Endometrial microvascular endothelial cells (primary cell): ENCODE measurements around the gene TCF23. TPM values are rescaled to one million over a fixed set of nuclear protein-coding genes. Genes with fewer than 3 reads are reported as not detected.
"Not testable (repeated sequence)": the region's sequence is repeated elsewhere in the genome, so short reads cannot be mapped to it uniquely, and the experiment has no call there.

Source experiments
- in situ Hi-C: cut with HindIII; loops from 2 replicates; pipeline ENCODE4 v1.10.0; 2017; ENCODE audit warnings: low sequenced_read_pairs, low pct_unique_long_range_greater_than_20kb; ENCODE audit errors: inconsistent ontology term
- total RNA-seq: library from RNA; depleted of rRNA; stranded (reverse); fragments of >200 nt; gene quantifications from one replicate; pipeline ENCODE4 v1.2.3, GENCODE V29; 2015; ENCODE audit errors: inconsistent ontology term

TCF23 gene
- total RNA-seq, 1 donor from 2014 or later, result not detected

- in situ Hi-C loops, result no loop called here
Observed at GRCh38 chr2:27149570-27150405, 984 bp downstream of the TCF23 start.

- in situ Hi-C loops, result no loop called here
Observed at GRCh38 chr2:27150639-27151230, 1.9 kb downstream of the TCF23 start.

DNA sequence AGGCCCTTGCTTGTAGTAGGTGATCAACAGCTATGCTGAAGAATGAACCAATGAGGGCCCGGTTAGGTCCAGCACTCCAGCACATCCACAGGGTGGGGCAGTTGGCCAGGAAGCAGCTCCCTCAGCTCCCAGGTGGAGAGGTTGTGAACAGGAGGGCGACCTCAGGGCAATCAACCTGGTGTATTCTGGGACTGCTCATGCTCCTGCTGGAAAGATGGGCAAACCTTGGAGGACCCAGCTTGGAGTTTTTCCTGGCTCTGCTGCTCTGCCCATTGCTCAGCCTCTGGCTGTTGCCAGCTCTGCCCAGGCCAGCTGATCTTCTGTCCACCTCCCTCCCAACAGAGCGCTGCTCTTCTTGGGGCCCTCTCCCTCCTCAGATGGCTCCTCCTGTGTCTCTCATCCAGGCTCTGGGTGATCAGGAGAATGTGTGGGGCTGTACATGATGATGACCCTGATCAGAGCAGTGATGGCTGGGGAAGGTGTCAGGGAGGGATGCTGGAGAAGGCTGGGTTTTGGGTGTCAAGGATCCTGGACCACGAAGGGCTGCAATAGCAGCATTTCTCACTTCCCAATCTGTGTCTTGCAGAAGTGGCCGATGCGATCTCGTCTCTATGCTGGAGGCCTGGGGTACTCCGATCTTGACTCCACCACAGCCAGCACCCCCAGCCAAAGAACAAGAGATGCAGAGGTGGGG, 3.4 kb downstream of the TCF23 start:
- in situ Hi-C loops, result no loop called here

DNA sequence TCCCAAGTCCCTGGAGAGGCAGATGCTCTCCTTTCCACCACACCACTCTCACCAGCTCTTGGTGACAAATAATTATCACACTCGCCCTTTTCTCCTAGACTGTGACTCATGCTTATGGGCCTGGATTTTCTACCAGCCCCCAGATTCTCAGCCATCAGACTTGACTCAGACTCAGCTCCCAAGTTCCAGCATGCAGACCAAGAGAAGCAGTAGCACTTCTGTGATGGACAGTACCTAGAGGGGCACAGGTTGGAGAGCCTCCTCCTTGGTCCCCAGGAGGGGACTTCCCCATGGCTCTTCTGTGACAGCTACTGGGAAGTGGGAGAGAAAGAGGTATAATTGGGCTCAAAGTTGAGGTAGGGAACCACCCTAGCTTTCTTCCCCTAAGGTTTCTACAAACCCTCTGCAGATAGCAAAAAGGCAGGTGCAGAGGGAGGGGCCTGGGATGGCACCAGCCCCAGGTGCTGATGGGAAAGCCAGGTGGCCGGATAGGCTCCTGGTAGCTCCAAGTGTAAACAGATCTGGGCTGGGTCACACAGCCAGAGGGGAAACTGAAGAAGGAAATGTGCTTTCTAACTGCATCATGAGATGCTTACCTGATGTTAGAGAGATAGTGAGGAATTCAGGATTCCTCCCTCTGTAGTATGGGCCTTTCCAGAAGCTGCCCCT, 4.1 kb downstream of the TCF23 start:
- in situ Hi-C loops, result no loop called here

DNA sequence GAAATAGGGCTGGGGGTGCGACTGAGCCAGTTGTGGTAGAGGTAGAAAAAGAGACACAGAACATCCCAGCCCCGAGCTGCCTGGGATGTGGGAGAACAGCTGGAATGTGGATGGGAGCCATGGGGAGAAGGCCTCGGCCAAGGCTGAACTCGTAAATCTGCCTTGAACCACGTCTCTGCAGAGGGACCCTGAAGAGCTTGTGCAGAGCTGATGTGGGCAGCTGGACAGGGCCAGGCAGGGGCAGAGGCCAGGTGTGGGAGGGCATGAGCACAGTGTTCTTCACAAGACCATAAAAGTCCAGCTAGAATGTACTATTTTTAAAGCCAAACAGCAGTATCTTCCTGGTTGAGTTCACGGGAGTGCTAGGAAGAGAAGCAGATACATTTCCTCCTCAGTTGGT, 5.7 kb downstream of the TCF23 start:
- in situ Hi-C loops, result no loop called here

DNA sequence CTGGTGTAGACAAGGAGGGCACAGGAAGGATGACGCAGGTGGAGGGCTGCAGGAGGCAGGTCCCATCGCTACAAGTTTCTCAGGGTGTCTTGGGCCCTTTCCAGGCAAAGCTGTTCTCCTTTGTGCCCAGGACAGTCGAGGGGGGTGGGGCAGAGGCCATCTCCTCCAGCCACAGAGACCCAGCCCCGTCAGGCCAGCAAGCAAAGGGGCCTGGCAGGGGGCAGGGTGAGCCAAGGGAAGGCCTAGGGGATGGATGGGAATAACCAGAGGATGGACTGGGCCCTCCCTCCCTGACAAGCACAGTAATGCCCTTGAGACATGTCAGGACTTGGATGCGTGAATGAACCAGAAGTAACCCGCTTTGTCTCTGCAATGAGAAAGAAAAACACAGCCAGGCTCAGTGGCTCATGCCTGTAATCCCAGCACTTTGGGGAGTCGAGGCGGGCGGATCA, 6.3 kb downstream of the TCF23 start:
- in situ Hi-C loops, result no loop called here

DNA sequence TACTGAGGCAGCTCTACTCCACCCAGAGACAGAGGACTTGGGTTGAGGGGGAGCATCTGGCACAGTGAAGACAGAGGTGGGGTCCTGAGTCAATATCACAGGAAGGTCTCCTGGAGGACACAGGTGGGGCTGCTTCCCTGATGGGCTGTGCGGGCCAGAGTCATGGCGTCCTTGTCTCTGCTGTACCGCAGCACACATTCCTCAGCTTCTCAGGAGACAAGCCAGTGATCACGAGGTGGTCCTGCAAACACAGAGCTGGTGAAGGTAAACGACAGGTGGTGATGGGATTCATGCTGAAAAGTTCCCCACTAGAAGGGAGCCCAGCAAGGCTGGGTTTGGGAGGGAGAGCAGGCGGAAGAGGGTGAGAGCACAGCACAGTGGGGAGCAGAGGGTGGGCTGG, 9.7 kb downstream of the TCF23 start:
- in situ Hi-C loops, result no loop called here

GRCh38 chr2:27159271-27159670, 10.5 kb downstream of the TCF23 start:
- in situ Hi-C loops, result no loop called here

DNA sequence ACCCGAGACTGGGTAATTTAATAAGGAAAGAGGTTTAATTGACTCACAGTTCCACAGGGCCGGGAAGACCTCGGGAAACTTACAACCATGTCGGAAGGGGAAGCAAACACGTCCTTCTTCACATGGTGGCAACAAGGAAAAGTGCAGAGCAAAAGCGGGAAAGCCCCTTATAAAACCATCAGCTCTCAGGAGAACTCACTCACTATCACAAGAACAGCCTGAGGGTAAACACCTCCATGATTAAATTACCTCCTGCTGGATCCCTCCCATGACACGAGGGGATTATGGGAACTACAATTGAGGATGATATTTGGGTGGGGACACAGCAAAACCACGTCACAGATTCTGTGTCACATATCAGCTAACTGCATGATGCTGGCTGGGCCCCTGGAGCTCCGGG, 11.4 kb downstream of the TCF23 start:
- in situ Hi-C loops, result no loop called here

DNA sequence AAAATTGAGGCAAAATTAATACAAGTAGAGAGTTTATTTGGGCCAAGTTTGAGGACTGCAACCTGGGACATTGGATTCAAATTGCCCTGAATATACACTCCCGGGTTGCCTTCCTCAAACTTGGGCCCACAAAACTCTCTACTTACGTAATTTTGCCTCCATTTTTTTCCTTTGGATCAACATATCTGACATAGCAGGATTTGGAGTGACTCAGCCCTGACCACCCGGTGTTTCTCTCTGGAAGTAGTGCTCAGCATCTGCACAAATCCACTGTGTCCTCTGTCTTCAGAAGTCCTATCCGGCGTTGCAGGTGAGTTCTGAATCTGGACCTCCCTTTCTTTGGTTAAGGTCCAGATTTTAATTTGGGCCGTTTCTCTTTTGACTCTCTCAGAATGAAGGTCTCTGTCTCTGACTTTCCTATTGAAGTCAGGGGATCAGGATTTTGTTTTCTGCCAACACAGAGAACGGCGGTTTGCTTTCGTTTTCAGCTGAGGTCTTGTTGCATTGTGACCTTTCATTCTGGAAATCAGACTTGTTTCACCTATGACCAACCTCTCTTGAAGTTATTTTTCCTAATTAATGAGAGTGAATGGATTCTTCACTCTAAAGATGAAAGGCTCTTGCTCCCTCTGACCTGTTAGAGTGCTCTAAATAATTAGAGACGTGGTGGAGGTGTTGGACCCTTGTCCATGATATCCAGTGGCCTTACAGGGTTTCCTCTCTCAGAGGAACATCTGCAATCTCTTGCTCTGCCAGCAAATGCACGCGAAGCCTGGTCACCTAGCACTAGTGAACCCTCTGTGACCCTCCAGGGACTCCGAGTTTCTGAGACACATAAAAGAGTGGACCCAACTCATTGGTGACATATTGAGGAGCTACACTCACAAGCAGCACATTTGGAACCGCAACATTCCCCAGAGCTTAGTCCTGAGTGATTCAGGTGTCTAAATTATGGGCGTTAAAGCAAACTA, 13.6 kb downstream of the TCF23 start:
- in situ Hi-C loops, result no loop called here

GRCh38 chr2:27164960-27165763, 16.4 kb downstream of the TCF23 start:
- in situ Hi-C loops, result no loop called here

- in situ Hi-C loops, result no loop called here
Observed at GRCh38 chr2:27170581-27171337, 22.0 kb downstream of the TCF23 start.

GRCh38 chr2:27171351-27171848, 22.6 kb downstream of the TCF23 start:
- in situ Hi-C loops, result no loop called here

- in situ Hi-C loops, result no loop called here
Observed at GRCh38 chr2:27174638-27175037, 25.8 kb downstream of the TCF23 start.

DNA sequence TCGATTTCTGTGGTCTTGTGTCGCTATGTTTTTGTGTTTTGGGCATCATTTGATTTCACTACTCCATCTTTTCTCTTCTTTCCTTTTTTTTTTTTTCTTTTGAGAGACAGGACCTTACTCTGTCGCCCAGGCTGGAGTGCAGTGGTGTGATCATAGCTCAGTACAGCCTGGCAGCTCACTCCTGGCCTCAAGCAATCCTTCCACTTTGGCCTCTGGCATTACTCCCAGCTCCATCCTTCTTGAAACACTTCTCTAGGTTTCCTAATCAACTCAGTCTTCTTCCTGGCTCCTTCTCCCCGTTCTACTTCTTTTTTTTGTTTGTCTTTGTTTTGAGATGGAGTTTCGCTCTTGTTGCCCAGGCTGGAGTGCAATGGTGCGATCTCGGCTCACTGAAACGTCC, 26.5 kb downstream of the TCF23 start:
- in situ Hi-C loops, result no loop called here

DNA sequence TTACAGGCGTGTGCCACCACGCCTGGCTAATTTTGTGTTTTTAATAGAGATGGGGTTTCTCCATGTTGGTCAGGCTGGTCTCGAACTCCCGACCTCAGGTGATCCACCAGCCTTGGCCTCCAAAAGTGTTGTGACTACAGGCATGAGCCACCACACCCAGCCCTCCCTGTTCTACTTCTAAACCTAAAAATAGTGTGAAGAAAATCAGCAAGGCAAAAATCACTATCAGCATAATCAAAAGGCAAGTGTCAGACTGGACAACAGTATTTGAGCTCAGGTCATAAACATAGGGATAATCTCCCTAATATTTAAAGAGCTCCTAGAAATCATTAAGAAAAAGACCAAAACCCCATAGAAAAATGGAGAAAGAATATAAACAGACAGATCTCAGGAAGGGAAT, 27.0 kb downstream of the TCF23 start:
- in situ Hi-C loops, result not testable (repeated sequence)
